Measurements from ENCODE around the gene ALPI. TPM values are rescaled to one million over a fixed set of nuclear protein-coding genes. Genes with fewer than 3 reads are reported as not detected.
"Not testable (repeated sequence)": the region's sequence is repeated elsewhere in the genome, so short reads cannot be mapped to it uniquely, and the experiment has no call there.

ALPI gene
- total RNA-seq (not detected in 2 replicates), polyA plus RNA-seq (not detected in 2 replicates), polyA minus RNA-seq (ENCODE audit: low replicate concordance) (not detected in 2 replicates)
- polyA plus RNA-seq (2012): not detected in 2 replicates

DNA sequence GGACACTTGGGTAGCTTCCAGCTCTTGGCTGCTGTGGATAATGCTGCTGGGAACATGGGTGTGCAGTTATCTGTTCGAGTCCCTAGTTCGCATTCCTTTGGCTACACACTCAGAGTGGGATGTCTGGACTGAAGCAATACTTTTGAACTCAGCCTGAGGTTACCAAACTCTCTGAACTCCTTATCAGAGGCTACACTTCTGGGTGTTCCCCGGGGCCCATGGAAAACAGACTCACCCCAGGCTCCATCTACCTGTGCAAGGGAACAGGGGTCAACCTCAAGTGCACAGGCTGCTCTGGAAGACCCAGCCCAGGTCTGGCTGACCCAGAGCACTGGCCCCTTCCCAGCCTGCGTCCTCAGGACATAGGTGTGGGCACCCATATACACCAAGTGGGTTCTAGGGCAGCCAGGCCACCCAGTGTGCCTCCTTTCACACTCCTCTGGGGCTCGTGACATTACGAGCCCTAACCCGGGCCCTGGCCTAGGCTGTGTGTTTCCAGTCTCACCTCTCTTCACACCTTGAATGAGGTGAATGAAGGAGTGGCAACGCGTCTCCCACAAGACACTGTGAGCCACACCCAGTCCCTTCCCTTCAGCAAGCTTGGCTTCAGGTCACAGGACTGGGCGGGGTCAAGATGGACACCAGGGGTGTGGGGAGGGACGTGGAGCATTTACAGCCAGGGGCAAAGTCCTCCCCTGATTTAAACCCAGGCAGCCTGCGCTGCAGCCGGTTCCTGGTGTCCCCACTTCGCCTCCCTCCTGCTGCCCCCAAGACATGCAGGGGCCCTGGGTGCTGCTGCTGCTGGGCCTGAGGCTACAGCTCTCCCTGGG is at the start of gene ALPI:
Gene ALPI (plus strand): TSS at position 728 of the 830 bp plus-strand sequence. CDS start 47 bp downstream, at position 775.
- no peaks in the 10 kb centered on the region for H3K9me3 ChIP-seq (ENCODE audit: control insufficient read depth, insufficient read depth, low read depth, low read length)
- no peak within 1 kb of the TSS for H3K4me3 ChIP-seq (replicated peaks in 1 of 4; ENCODE audit: control extremely low read depth in 1 of 4, insufficient read depth in 1 of 4, low read depth in 3 of 4, low read length in 4 of 4)
- no peak for TF ChIP-seq EZH2 (IDR thresholded peaks at IDR 0.05; ENCODE audit: low read length, missing control alignments)
- TF ChIP-seq, protein P1, sequence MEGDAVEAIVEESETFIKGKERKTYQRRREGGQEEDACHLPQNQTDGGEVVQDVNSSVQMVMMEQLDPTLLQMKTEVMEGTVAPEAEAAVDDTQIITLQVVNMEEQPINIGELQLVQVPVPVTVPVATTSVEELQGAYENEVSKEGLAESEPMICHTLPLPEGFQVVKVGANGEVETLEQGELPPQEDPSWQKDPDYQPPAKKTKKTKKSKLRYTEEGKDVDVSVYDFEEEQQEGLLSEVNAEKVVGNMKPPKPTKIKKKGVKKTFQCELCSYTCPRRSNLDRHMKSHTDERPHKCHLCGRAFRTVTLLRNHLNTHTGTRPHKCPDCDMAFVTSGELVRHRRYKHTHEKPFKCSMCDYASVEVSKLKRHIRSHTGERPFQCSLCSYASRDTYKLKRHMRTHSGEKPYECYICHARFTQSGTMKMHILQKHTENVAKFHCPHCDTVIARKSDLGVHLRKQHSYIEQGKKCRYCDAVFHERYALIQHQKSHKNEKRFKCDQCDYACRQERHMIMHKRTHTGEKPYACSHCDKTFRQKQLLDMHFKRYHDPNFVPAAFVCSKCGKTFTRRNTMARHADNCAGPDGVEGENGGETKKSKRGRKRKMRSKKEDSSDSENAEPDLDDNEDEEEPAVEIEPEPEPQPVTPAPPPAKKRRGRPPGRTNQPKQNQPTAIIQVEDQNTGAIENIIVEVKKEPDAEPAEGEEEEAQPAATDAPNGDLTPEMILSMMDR (conservative IDR thresholded peaks at IDR 0.05 in 1 of 2, IDR thresholded peaks at IDR 0.05 in 1 of 2; ENCODE audit: low read depth in 1 of 2, low read length in 2 of 2): no peak
- no peak within 1 kb of the TSS for H3K4me2 ChIP-seq (ENCODE audit: extremely low read depth, insufficient read depth, low read length)
- H3K27ac ChIP-seq (ENCODE audit: insufficient read depth, low read length): no peak within 1 kb of the TSS
- no peak for DNase-seq (ENCODE audit: low read depth in 2 of 2)
- H3K9ac ChIP-seq (ENCODE audit: insufficient read depth, low read length): no peak within 1 kb of the TSS
- H3K79me2 ChIP-seq (ENCODE audit: control insufficient read depth, insufficient read depth, low read length): no peaks in the 10 kb centered on the region
- H4K20me1 ChIP-seq (ENCODE audit: control insufficient read depth, extremely low read depth, insufficient read depth, low read length): no peaks in the 10 kb centered on the region
- H3K27me3 ChIP-seq (ENCODE audit: control insufficient read depth, insufficient read depth, low read length): no peaks in the 10 kb centered on the region
- H3K36me3 ChIP-seq (ENCODE audit: control insufficient read depth, insufficient read depth, low read length): no peaks in the 10 kb centered on the region
- no peak within 1 kb of the TSS for H2AFZ ChIP-seq (ENCODE audit: low read length)
- H3K4me1 ChIP-seq (ENCODE audit: control insufficient read depth, extremely low read depth, insufficient read depth, low read length): no peaks in the 10 kb centered on the region

DNA sequence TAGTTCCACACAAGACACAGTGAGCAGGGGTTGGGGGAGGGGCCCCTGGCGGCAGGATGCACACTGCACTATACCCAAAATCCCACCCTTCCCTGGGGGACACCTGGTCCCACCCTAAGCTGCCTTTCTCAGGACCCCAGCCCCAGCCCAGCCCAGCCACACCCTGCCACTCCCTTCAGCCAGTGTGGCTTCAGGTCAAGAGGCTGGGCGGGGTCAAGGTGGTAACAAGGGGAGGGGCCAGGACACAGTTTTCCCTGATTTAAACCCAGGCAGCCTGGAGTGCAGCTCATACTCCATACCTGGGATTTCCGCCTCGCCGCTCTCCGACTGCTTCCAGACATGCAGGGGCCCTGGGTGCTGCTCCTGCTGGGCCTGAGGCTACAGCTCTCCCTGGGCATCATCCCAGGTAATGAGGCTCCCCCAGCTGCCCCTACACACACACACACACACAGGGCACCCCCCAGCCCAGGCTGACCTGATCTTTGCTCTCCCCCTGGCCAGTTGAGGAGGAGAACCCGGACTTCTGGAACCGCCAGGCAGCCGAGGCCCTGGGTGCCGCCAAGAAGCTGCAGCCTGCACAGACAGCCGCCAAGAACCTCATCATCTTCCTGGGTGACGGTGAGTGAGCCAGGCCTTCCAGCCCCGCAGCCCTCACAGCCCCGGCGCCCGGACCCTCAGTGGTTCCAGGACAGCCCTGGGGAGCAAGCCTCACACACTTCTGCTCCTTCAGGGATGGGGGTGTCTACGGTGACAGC is 49.2 kb upstream of the ALPI start, which contains the start of gene ALPG:
Gene ALPG (plus strand): TSS at position 289 of the 755 bp plus-strand sequence. CDS start 51 bp downstream, at position 340.
- H3K36me3 ChIP-seq (ENCODE audit: control insufficient read depth, insufficient read depth, low read length): no peaks in the 10 kb centered on the region
- H3K79me2 ChIP-seq (ENCODE audit: control insufficient read depth, insufficient read depth, low read length): no peaks in the 10 kb centered on the region
- H3K27me3 ChIP-seq (ENCODE audit: control insufficient read depth, insufficient read depth, low read length): no peaks in the 10 kb centered on the region
- no peak for DNase-seq (ENCODE audit: low read depth in 2 of 2)
- H3K9me3 ChIP-seq (ENCODE audit: control insufficient read depth, insufficient read depth, low read depth, low read length): no peaks in the 10 kb centered on the region
- no peak within 1 kb of the TSS for H2AFZ ChIP-seq (ENCODE audit: low read length)
- TF ChIP-seq, protein P1 (conservative IDR thresholded peaks at IDR 0.05 in 1 of 2, IDR thresholded peaks at IDR 0.05 in 1 of 2; ENCODE audit: low read depth in 1 of 2, low read length in 2 of 2): no peak
- TF ChIP-seq EZH2 (IDR thresholded peaks at IDR 0.05; ENCODE audit: low read length, missing control alignments): no peak
- no peak within 1 kb of the TSS for H3K9ac ChIP-seq (ENCODE audit: insufficient read depth, low read length)
- H3K4me2 ChIP-seq (ENCODE audit: extremely low read depth, insufficient read depth, low read length): no peak within 1 kb of the TSS
- H3K4me3 ChIP-seq (replicated peaks in 1 of 4; ENCODE audit: control extremely low read depth in 1 of 4, insufficient read depth in 1 of 4, low read depth in 3 of 4, low read length in 4 of 4): no peak within 1 kb of the TSS
- no peaks in the 10 kb centered on the region for H4K20me1 ChIP-seq (ENCODE audit: control insufficient read depth, extremely low read depth, insufficient read depth, low read length)
- H3K27ac ChIP-seq (ENCODE audit: insufficient read depth, low read length): no peak within 1 kb of the TSS
- no peaks in the 10 kb centered on the region for H3K4me1 ChIP-seq (ENCODE audit: control insufficient read depth, extremely low read depth, insufficient read depth, low read length)

DNA sequence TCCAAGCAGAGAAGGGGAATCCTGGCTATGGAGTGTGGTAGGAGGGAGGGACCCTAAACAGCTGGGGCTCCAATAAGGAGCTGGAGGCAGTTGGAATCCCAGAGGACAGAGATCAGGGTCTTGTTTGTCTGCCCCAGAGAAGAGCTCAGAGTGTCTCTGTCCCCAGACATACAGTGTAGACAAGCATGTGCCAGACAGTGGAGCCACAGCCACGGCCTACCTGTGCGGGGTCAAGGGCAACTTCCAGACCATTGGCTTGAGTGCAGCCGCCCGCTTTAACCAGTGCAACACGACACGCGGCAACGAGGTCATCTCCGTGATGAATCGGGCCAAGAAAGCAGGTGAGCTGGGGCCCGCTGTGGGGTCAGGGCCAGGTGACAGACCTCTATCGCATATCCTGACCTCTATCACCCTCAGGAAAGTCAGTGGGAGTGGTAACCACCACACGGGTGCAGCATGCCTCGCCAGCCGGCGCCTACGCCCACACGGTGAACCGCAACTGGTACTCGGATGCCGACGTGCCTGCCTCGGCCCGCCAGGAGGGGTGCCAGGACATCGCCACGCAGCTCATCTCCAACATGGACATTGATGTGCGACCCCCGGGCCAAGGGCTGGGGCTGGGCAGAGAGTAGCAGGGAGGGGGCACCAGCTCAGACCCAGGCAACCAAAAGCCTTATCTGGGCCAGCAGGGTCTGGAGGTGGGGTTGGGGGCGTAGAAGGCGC is 48.4 kb upstream of the ALPI start:
- DNase-seq (ENCODE audit: low read depth in 2 of 2); H3K9me3 ChIP-seq (ENCODE audit: control insufficient read depth, insufficient read depth, low read depth, low read length): not testable (repeated sequence)

GRCh38 chr2:232408269-232408668 is 47.7 kb upstream of the ALPI start:
- not testable (repeated sequence) for H3K4me2 ChIP-seq (ENCODE audit: extremely low read depth, insufficient read depth, low read length); H3K27me3 ChIP-seq (ENCODE audit: control insufficient read depth, insufficient read depth, low read length); H3K9ac ChIP-seq (ENCODE audit: insufficient read depth, low read length); H3K4me1 ChIP-seq (ENCODE audit: control insufficient read depth, extremely low read depth, insufficient read depth, low read length); H3K36me3 ChIP-seq (ENCODE audit: control insufficient read depth, insufficient read depth, low read length); H3K27ac ChIP-seq (ENCODE audit: insufficient read depth, low read length); H4K20me1 ChIP-seq (ENCODE audit: control insufficient read depth, extremely low read depth, insufficient read depth, low read length); H3K79me2 ChIP-seq (ENCODE audit: control insufficient read depth, insufficient read depth, low read length); DNase-seq (ENCODE audit: low read depth in 2 of 2); H3K9me3 ChIP-seq (ENCODE audit: control insufficient read depth, insufficient read depth, low read depth, low read length); H2AFZ ChIP-seq (ENCODE audit: low read length); H3K4me3 ChIP-seq (replicated peaks in 1 of 4; ENCODE audit: control extremely low read depth in 1 of 4, insufficient read depth in 1 of 4, low read depth in 3 of 4, low read length in 4 of 4)

More for the DNA sequence above, 48.4 kb upstream of the ALPI start:
- H4K20me1 ChIP-seq (ENCODE audit: control insufficient read depth, extremely low read depth, insufficient read depth, low read length); H3K79me2 ChIP-seq (ENCODE audit: control insufficient read depth, insufficient read depth, low read length); H3K9ac ChIP-seq (ENCODE audit: insufficient read depth, low read length); H3K27me3 ChIP-seq (ENCODE audit: control insufficient read depth, insufficient read depth, low read length); H3K36me3 ChIP-seq (ENCODE audit: control insufficient read depth, insufficient read depth, low read length); H3K4me3 ChIP-seq (replicated peaks in 1 of 4; ENCODE audit: control extremely low read depth in 1 of 4, insufficient read depth in 1 of 4, low read depth in 3 of 4, low read length in 4 of 4); H3K4me2 ChIP-seq (ENCODE audit: extremely low read depth, insufficient read depth, low read length); H3K4me1 ChIP-seq (ENCODE audit: control insufficient read depth, extremely low read depth, insufficient read depth, low read length); H2AFZ ChIP-seq (ENCODE audit: low read length); H3K27ac ChIP-seq (ENCODE audit: insufficient read depth, low read length): not testable (repeated sequence)

Measured in fibroblast of lung (primary cell).